GM18861 (cell line): ENCODE data around the gene PBX3.

Experiments
- ATAC-seq: cut with Tn5 transposase; IDR thresholded peaks from one replicate; pipeline ENCODE4 v1.9.1; 2021; ENCODE audit not compliant: unreplicated experiment

The PBX3 gene

GRCh38 chr9:125932012-125932411, 184.8 kb downstream of the PBX3 start:
- ATAC-seq: no peak

- no peak for ATAC-seq
Observed at GRCh38 chr9:125932746-125933455, 185.7 kb downstream of the PBX3 start.

GRCh38 chr9:125942125-125942524, 195.0 kb downstream of the PBX3 start:
- ATAC-seq: no peak

GRCh38 chr9:125943831-125944230, 196.7 kb downstream of the PBX3 start:
- no peak for ATAC-seq

- ATAC-seq: no peak
Observed at GRCh38 chr9:125946397-125946796, 199.2 kb downstream of the PBX3 start.

GRCh38 chr9:125948887-125949596, 201.9 kb downstream of the PBX3 start:
- no peak for ATAC-seq

- ATAC-seq: no peak
Observed at GRCh38 chr9:125949703-125950460, 202.7 kb downstream of the PBX3 start.

- no peak for ATAC-seq
Observed at GRCh38 chr9:125950880-125951471, 203.8 kb downstream of the PBX3 start.

GRCh38 chr9:125953314-125954019, 206.3 kb downstream of the PBX3 start:
- no peak for ATAC-seq

- ATAC-seq: no peak
Observed at GRCh38 chr9:125956102-125956501, 208.9 kb downstream of the PBX3 start.

- ATAC-seq: no peak
Observed at GRCh38 chr9:125959315-125959714, 212.1 kb downstream of the PBX3 start.

- ATAC-seq: no peak
Observed at GRCh38 chr9:125959951-125960619, 212.9 kb downstream of the PBX3 start.

GRCh38 chr9:125960626-125961025, 213.5 kb downstream of the PBX3 start:
- no peak for ATAC-seq

- ATAC-seq: no peak
Observed at GRCh38 chr9:125961072-125961471, 213.9 kb downstream of the PBX3 start.

- no peak for ATAC-seq
Observed at GRCh38 chr9:125963932-125964331, 216.8 kb downstream of the PBX3 start.

- no peak for ATAC-seq
Observed at GRCh38 chr9:125964702-125965225, 217.6 kb downstream of the PBX3 start.

GRCh38 chr9:125965477-125965876, 218.3 kb downstream of the PBX3 start:
- ATAC-seq: no peak

- ATAC-seq: no peak
Observed at GRCh38 chr9:125966466-125966865, 219.3 kb downstream of the PBX3 start.

GRCh38 chr9:125966959-125967711, 220.0 kb downstream of the PBX3 start:
- no peak for ATAC-seq
